OCI-LY7 (cell line): Measurements from ENCODE around the gene KEL. TPM values are rescaled to one million over a fixed set of nuclear protein-coding genes. Genes with fewer than 3 reads are reported as not detected.

ENCODE experiments used
- BruUV-seq: library from RNA; stranded (reverse); fragments of 400-500 nt; replicated peaks from 2 replicates; lab custom pipeline; 2021; lab: Mats Ljungman, UMichigan
- CTCF ChIA-PET: fragments of 300-600 bp; sonication (Branson Sonifier 250); formaldehyde crosslinking; loops from one replicate; lab custom pipeline; 2022; ENCODE audit warnings: antibody characterized with exemption; ENCODE audit not compliant: unreplicated experiment; lab: Charles Lee
- POLR2A ChIA-PET: fragments of 300-600 bp; sonication (Branson Sonifier 250); formaldehyde crosslinking; loops from one replicate; lab custom pipeline; 2022; ENCODE audit warnings: antibody characterized with exemption; lab: Charles Lee
- DNase-seq: peaks from one replicate; pipeline ENCODE4 v3.0.0-alpha.2; 2015; ENCODE audit warnings: low spot score
- H2AFZ ChIP-seq: fragments of 200-600 bp; sonication (generic), shearing (Covaris generic); 2 replicates; pipeline ENCODE4 v1.6.1; 2014; ENCODE audit warnings: mild to moderate bottlenecking, antibody characterized with exemption, low read length, moderate library complexity
- H3K27ac ChIP-seq: fragments of 200-600 bp; sonication (generic); 2 replicates; pipeline ENCODE4 v1.5.1; 2014; ENCODE audit warnings: mixed run types, low read depth, mild to moderate bottlenecking, moderate library complexity, low read length, inconsistent platforms; ENCODE audit not compliant: poor library complexity, severe bottlenecking
- H3K36me3 ChIP-seq: fragments of 200-600 bp; sonication (generic); 2 replicates; pipeline ENCODE4 v1.6.1; 2014; ENCODE audit warnings: mild to moderate bottlenecking, antibody characterized with exemption, low read length, moderate library complexity, mixed read lengths; ENCODE audit not compliant: insufficient read depth
- H3K4me1 ChIP-seq: fragments of 200-600 bp; sonication (generic); 2 replicates; pipeline ENCODE4 v1.5.1; 2014; ENCODE audit warnings: mild to moderate bottlenecking, low read length; ENCODE audit not compliant: insufficient read depth, poor library complexity, severe bottlenecking
- H3K4me2 ChIP-seq: fragments of 200-600 bp; sonication (generic); 2 replicates; pipeline ENCODE4 v1.6.1; 2014; ENCODE audit warnings: mild to moderate bottlenecking, low read length
- H3K4me3 ChIP-seq: fragments of 200-600 bp; sonication (generic); 2 replicates; pipeline ENCODE4 v1.5.1; 2014; ENCODE audit warnings: mild to moderate bottlenecking, low read depth, low read length; ENCODE audit not compliant: poor library complexity, severe bottlenecking
- H3K79me2 ChIP-seq: fragments of 200-600 bp; sonication (generic); 2 replicates; pipeline ENCODE4 v1.6.1; 2016; ENCODE audit warnings: low read depth, mild to moderate bottlenecking, low read length, moderate library complexity, mixed read lengths; ENCODE audit not compliant: insufficient read depth
- H3K9me2 ChIP-seq: fragments of 200-600 bp; sonication (generic); 2 replicates; pipeline ENCODE4 v1.6.1; 2016; ENCODE audit warnings: mild to moderate bottlenecking, low read length, mixed read lengths; ENCODE audit not compliant: insufficient read depth
- H3K9me3 ChIP-seq: fragments of 200-600 bp; sonication (generic); 2 replicates; pipeline ENCODE4 v1.6.1; 2014; ENCODE audit warnings: mild to moderate bottlenecking, mixed run types, low read length, mixed read lengths
- H4K20me1 ChIP-seq: fragments of 200-600 bp; sonication (generic); 2 replicates; pipeline ENCODE4 v1.6.1; 2014; ENCODE audit warnings: mild to moderate bottlenecking, antibody characterized with exemption, low read length, moderate library complexity, mixed read lengths; ENCODE audit not compliant: insufficient read depth
- EZH2phosphoT487 ChIP-seq: fragments of 200-600 bp; sonication (generic); IDR thresholded peaks from 2 replicates; pipeline ENCODE4 v1.6.1; 2018; ENCODE audit warnings: low read depth, borderline replicate concordance, mild to moderate bottlenecking, mixed run types, antibody characterized with exemption, low read length, moderate library complexity, mixed read lengths
- intact Hi-C: fragments of 100-400 bp; cut with micrococcal nuclease; formaldehyde crosslinking; loops from one replicate; pipeline ENCODE4 v1.10.0; 2022; ENCODE audit not compliant: unreplicated experiment
- total RNA-seq, 2 experiments: library from RNA; depleted of rRNA in 1 of 2; stranded (reverse); fragments of >200 nt in 1 of 2; shearing (Covaris generic) in 1 of 2; gene quantifications; 2 replicates each; pipeline ENCODE4 v1.2.3, GENCODE V29; 2014 to 2022
- TF ChIP-seq, protein P1 (sequence below): fragments of 200-600 bp; sonication (generic); conservative IDR thresholded peaks from 2 replicates; pipeline ENCODE4 v1.5.1; 2014; ENCODE audit warnings: mild to moderate bottlenecking, antibody characterized with exemption, low read length, moderate library complexity, mixed read lengths

Gene KEL
- total RNA-seq, 2 experiments from 2014 or later = 1.5 to 2.2 TPM

DNA sequence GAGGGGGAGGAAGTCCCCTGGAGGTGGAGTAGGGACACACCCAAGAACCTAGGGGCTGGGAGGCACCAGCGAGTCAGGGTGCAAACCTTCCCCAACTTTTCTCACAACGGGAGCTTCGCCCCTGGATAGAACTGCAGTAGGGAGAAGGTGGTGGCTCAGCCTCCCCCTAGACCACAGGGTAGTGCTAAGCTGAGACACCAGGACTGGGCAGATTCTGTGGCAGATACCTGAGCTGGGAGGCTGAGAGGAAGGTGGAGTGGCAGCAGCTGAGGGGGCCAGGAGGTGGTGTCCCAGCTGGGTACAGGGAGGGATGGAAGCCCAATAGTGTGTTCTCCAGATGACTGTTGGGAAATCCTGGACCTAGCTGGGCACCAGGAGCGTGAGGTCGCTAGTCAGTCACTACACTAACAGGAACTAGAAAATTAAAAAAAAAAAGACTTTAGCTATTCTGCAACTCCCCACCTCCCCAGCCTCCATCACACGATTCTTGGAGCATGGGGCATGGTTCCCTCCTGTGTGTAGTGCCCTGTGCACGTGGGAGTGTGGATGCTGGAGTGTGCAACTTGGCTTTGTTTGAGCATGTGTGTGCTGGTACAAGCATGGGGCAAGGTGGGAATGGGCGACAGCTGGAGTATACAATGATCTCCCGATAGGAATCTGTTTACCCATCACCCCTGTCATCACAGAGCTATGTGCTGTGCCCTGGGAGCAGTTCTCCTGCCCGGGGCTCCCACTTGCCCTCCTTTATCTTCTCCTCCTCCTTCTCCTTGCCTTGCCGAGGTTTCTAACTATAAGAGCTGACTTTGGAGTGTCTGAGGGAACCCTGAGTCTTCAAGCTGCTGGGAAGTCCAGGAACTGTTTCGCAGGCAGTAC is 67.8 kb downstream of the KEL start:
- POLR2A ChIA-PET = no interaction called here
- CTCF ChIA-PET = no interaction called here
- Histone ChIP-seq H3K27ac (no peak overlapping the region), H3K79me2 (no peaks in the 10 kb centered on the region), H2AFZ (no peak overlapping the region), H4K20me1 (no peaks in the 10 kb centered on the region), H3K9me3 (no peaks in the 10 kb centered on the region), H3K4me2 (no peak overlapping the region), H3K9me2 (no peaks in the 10 kb centered on the region), H3K4me1 (no peaks in the 10 kb centered on the region), H3K4me3 (no peak overlapping the region), H3K36me3 (no peaks in the 10 kb centered on the region)
- BruUV-seq = no TSS peak
- TF ChIP-seq, protein P1, sequence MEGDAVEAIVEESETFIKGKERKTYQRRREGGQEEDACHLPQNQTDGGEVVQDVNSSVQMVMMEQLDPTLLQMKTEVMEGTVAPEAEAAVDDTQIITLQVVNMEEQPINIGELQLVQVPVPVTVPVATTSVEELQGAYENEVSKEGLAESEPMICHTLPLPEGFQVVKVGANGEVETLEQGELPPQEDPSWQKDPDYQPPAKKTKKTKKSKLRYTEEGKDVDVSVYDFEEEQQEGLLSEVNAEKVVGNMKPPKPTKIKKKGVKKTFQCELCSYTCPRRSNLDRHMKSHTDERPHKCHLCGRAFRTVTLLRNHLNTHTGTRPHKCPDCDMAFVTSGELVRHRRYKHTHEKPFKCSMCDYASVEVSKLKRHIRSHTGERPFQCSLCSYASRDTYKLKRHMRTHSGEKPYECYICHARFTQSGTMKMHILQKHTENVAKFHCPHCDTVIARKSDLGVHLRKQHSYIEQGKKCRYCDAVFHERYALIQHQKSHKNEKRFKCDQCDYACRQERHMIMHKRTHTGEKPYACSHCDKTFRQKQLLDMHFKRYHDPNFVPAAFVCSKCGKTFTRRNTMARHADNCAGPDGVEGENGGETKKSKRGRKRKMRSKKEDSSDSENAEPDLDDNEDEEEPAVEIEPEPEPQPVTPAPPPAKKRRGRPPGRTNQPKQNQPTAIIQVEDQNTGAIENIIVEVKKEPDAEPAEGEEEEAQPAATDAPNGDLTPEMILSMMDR = no peak
- no peak for TF ChIP-seq EZH2phosphoT487
- DNase-seq = no peak
- intact Hi-C loops = no loop called here

GRCh38 chr7:142892951-142893350 is 69.2 kb downstream of the KEL start:
- Histone ChIP-seq H3K27ac (no peak overlapping the region), H3K4me1 (no peaks in the 10 kb centered on the region), H3K36me3 (no peaks in the 10 kb centered on the region), H2AFZ (no peak overlapping the region), H3K9me3 (no peaks in the 10 kb centered on the region), H3K4me2 (no peak overlapping the region), H3K79me2 (no peaks in the 10 kb centered on the region), H3K9me2 (no peaks in the 10 kb centered on the region), H4K20me1 (no peaks in the 10 kb centered on the region), H3K4me3 (no peak overlapping the region)
- BruUV-seq = no TSS peak
- no peak for TF ChIP-seq EZH2phosphoT487
- TF ChIP-seq, protein P1 = no peak
- no peak for DNase-seq
- intact Hi-C loops = no loop called here
- ChIA-PET CTCF (no interaction called here), POLR2A (no interaction called here)

- DNase-seq = no peak
- no peak for TF ChIP-seq EZH2phosphoT487
- TF ChIP-seq, protein P1 = no peak
- intact Hi-C loops = no loop called here
These were observed 70.6 kb downstream of the KEL start for GRCh38 chr7:142891490-142892082.

More at GRCh38 chr7:142891490-142892082, 70.6 kb downstream of the KEL start:
- ChIA-PET CTCF (no interaction called here), POLR2A (interaction anchor here (0.6 kb wide), 1 partner anchor 552 kb away, joined by 8 read pairs; no protein-coding TSS in a partner anchor)
- H3K4me3 ChIP-seq = no peak overlapping the region
- no peak overlapping the region for H3K4me2 ChIP-seq
- no peak overlapping the region for H3K27ac ChIP-seq
- H3K79me2 ChIP-seq = no peaks in the 10 kb centered on the region
- H3K9me2 ChIP-seq = no peaks in the 10 kb centered on the region
- no peaks in the 10 kb centered on the region for H3K4me1 ChIP-seq
- H3K36me3 ChIP-seq = no peaks in the 10 kb centered on the region
- BruUV-seq = no TSS peak
- no peak overlapping the region for H2AFZ ChIP-seq
- no peaks in the 10 kb centered on the region for H4K20me1 ChIP-seq
- H3K9me3 ChIP-seq = no peaks in the 10 kb centered on the region
